ENCODE results near the gene PCDH15. TPM values are rescaled to one million over a fixed set of nuclear protein-coding genes. Genes with fewer than 3 reads are reported as not detected.

The PCDH15 gene
- total and polyA plus RNA-seq, 2 experiments from 2014 or later: 0.29 to 0.66 TPM

- Mint-ChIP-seq H3K4me1 (no peaks in the 10 kb centered on the region), H3K9me3 (no peaks in the 10 kb centered on the region), H3K27ac (no peak overlapping the region), H3K36me3 (ENCODE audit: low read depth) (no peaks in the 10 kb centered on the region), H3K27me3 (ENCODE audit: insufficient read depth, low read depth, poor library complexity) (no peaks in the 10 kb centered on the region), H3K4me3 (no peak overlapping the region)
- Histone ChIP-seq H3K9me2 (ENCODE audit: insufficient read depth) (no peaks in the 10 kb centered on the region), H4K20me1 (replicated peaks; ENCODE audit: insufficient read depth) (no peaks in the 10 kb centered on the region), H3K27me3 (ENCODE audit: insufficient read depth) (no peaks in the 10 kb centered on the region), H3K4me3 (no peak overlapping the region), H3K79me2 (replicated peaks; ENCODE audit: insufficient read depth) (no peaks in the 10 kb centered on the region), H3K27ac (ENCODE audit: low read depth) (no peak overlapping the region), H3F3A (replicated peaks; ENCODE audit: low read depth) (no peaks in the 10 kb centered on the region), H3K36me3 (ENCODE audit: insufficient read depth) (no peaks in the 10 kb centered on the region), H2AFZ (no peak overlapping the region), H3K4me2 (no peak overlapping the region), H3K4me1 (ENCODE audit: insufficient read depth) (no peaks in the 10 kb centered on the region)
- ATAC-seq (peak; percentile 48; the same call in 2 of the 3 replicates), DNase-seq (ENCODE audit: low spot score) (no peak)
- no peak for TF ChIP-seq EZH2 (IDR thresholded peaks at IDR 0.05; ENCODE audit: low read depth, unreplicated experiment)
- TF ChIP-seq ZNF114 (CRISPR knock-in tag; IDR thresholded peaks at IDR 0.05): no peak
- TF ChIP-seq EZH2phosphoT487 (IDR thresholded peaks at IDR 0.05; ENCODE audit: unreplicated experiment): no peak
- no peak for TF ChIP-seq ZNF331 (CRISPR knock-in tag; IDR thresholded peaks at IDR 0.05; ENCODE audit: low read depth)
- no peak for TF ChIP-seq CREB1 (CRISPR knock-in tag; IDR thresholded peaks at IDR 0.05; ENCODE audit: low read depth)
- no peak for TF ChIP-seq JUNB (IDR thresholded peaks at IDR 0.05; ENCODE audit: unreplicated experiment)
- no peak for TF ChIP-seq REST (IDR thresholded peaks at IDR 0.05; ENCODE audit: unreplicated experiment)
- TF ChIP-seq ETS1 (IDR thresholded peaks at IDR 0.05): no peak
- no peak for TF ChIP-seq POLR2AphosphoS5 (IDR thresholded peaks at IDR 0.05; ENCODE audit: low read depth)
- no peak for TF ChIP-seq STAT1 (IDR thresholded peaks at IDR 0.05; ENCODE audit: unreplicated experiment)
- TF ChIP-seq CTCF (conservative IDR thresholded peaks at IDR 0.05; ENCODE audit: low read depth in 2 of 2): no peak
- no peak for TF ChIP-seq NANOG (IDR thresholded peaks at IDR 0.05; ENCODE audit: borderline replicate concordance)
- no peak for TF ChIP-seq ZNF462 (CRISPR knock-in tag; IDR thresholded peaks at IDR 0.05)
Measured at GRCh38 chr10:54769051-54769450, 32.0 kb downstream of the PCDH15 start.
